Measurements from ENCODE around the gene IFNA16. TPM values are rescaled to one million over a fixed set of nuclear protein-coding genes. Genes with fewer than 3 reads are reported as not detected.
"Not testable (repeated sequence)": the region's sequence is repeated elsewhere in the genome, so short reads cannot be mapped to it uniquely, and the experiment has no call there.

The IFNA16 gene
- not detected for total RNA-seq

GRCh38 chr9:21217211-21217610 is at the start of gene IFNA16:
IFNA16 (minus strand) TSS chr9:21217311; CDS start chr9:21217305, 6 bp downstream.
- not testable (repeated sequence) for H3K27ac Mint-ChIP-seq

GRCh38 chr9:21265421-21266189 is 48.5 kb upstream of the IFNA16 start:
- Mint-ChIP-seq H3K4me3 (no peak overlapping the region), H3K4me1 (ENCODE audit: low read depth in 2 of 2) (no peaks in the 10 kb centered on the region), H3K36me3 (no peaks in the 10 kb centered on the region), H3K27me3 (peaks cover 17 to 19% of the 10 kb centered on the region in 2 donors), H3K27ac (no peak overlapping the region), H3K9me3 (no peaks in the 10 kb centered on the region)
- DNase-seq (ENCODE audit: low spot score) (no peak), ATAC-seq (no peak)

More at GRCh38 chr9:21217211-21217610, at the start of gene IFNA16:
- not testable (repeated sequence) for H3K4me1 Mint-ChIP-seq (ENCODE audit: low read depth in 2 of 2); H3K9me3 Mint-ChIP-seq; ATAC-seq; DNase-seq (ENCODE audit: low spot score); H3K4me3 Mint-ChIP-seq; H3K36me3 Mint-ChIP-seq
- peaks cover 27 to 49% of the 10 kb centered on the region in 2 donors for H3K27me3 Mint-ChIP-seq

- Mint-ChIP-seq H3K4me3 (peak overlapping the region; percentile 59), H3K27me3 (peaks cover 11 to 18% of the 10 kb centered on the region in 2 donors), H3K4me1 (ENCODE audit: low read depth in 2 of 2) (peaks cover 20 to 22% of the 10 kb centered on the region in 2 donors), H3K27ac (peak overlapping the region; percentile 20 to 34), H3K36me3 (no peaks in the 10 kb centered on the region), H3K9me3 (no peaks in the 10 kb centered on the region)
- ATAC-seq, result peak; percentile 83 to 87
- DNase-seq (ENCODE audit: low spot score), result peak; percentile 64
These were observed 38.6 kb upstream of the IFNA16 start for GRCh38 chr9:21255538-21256212.

- no peak for DNase-seq (ENCODE audit: low spot score)
- Mint-ChIP-seq H3K36me3 (no peaks in the 10 kb centered on the region), H3K4me1 (ENCODE audit: low read depth in 2 of 2) (peaks cover 20 to 22% of the 10 kb centered on the region in 2 donors), H3K4me3 (peak overlapping the region; percentile 71), H3K27ac (peak overlapping the region; percentile 1 to 43), H3K9me3 (no peaks in the 10 kb centered on the region), H3K27me3 (peaks cover 18 to 41% of the 10 kb centered on the region in 2 donors)
- peak; percentile 54 to 59 for ATAC-seq
These were observed 35.8 kb upstream of the IFNA16 start for GRCh38 chr9:21252721-21253547.

- no peak overlapping the region for H3K27ac Mint-ChIP-seq
- DNase-seq (ENCODE audit: low spot score) (no peak), ATAC-seq (no peak)
- no peaks in the 10 kb centered on the region for H3K9me3 Mint-ChIP-seq
- peaks cover 20 to 22% of the 10 kb centered on the region in 2 donors for H3K4me1 Mint-ChIP-seq (ENCODE audit: low read depth in 2 of 2)
- no peaks in the 10 kb centered on the region for H3K36me3 Mint-ChIP-seq
- peaks cover 18 to 41% of the 10 kb centered on the region in 2 donors for H3K27me3 Mint-ChIP-seq
- no peak overlapping the region for H3K4me3 Mint-ChIP-seq
These were observed 34.5 kb upstream of the IFNA16 start for GRCh38 chr9:21251638-21252037.

- peaks cover 16 to 18% of the 10 kb centered on the region in 2 donors for H3K4me1 Mint-ChIP-seq (ENCODE audit: low read depth in 2 of 2)
- no peaks in the 10 kb centered on the region for H3K9me3 Mint-ChIP-seq
- DNase-seq (ENCODE audit: low spot score), result no peak
- H3K4me3 Mint-ChIP-seq, result no peak overlapping the region
- H3K27ac Mint-ChIP-seq, result no peak overlapping the region
- no peak for ATAC-seq
- H3K27me3 Mint-ChIP-seq, result peaks cover 15 to 41% of the 10 kb centered on the region in 2 donors
- H3K36me3 Mint-ChIP-seq, result no peaks in the 10 kb centered on the region
These were observed 34.1 kb upstream of the IFNA16 start for GRCh38 chr9:21251190-21251589.

GRCh38 chr9:21244836-21245235 is 27.7 kb upstream of the IFNA16 start:
- peaks cover 20 to 38% of the 10 kb centered on the region in 2 donors for H3K27me3 Mint-ChIP-seq
- no peak for DNase-seq (ENCODE audit: low spot score)
- ATAC-seq, result no peak

GRCh38 chr9:21239911-21240310 is 22.8 kb upstream of the IFNA16 start, which contains the start of gene IFNA14:
IFNA14 (minus strand) TSS chr9:21240005; CDS start chr9:21239935, 70 bp downstream.
- DNase-seq (ENCODE audit: low spot score) (no peak), ATAC-seq (no peak)
- H3K9me3 Mint-ChIP-seq, result no peaks in the 10 kb centered on the region
- peaks cover 28 to 47% of the 10 kb centered on the region in 2 donors for H3K27me3 Mint-ChIP-seq
- H3K4me3 Mint-ChIP-seq, result no peak within 1 kb of the TSS
- no peak within 1 kb of the TSS for H3K27ac Mint-ChIP-seq
- no peaks in the 10 kb centered on the region for H3K36me3 Mint-ChIP-seq
- peaks cover 3 to 5% of the 10 kb centered on the region in 2 donors for H3K4me1 Mint-ChIP-seq (ENCODE audit: low read depth in 2 of 2)

More at GRCh38 chr9:21244836-21245235, 27.7 kb upstream of the IFNA16 start:
- no peak overlapping the region for H3K27ac Mint-ChIP-seq
- no peaks in the 10 kb centered on the region for H3K4me1 Mint-ChIP-seq (ENCODE audit: low read depth in 2 of 2)
- no peaks in the 10 kb centered on the region for H3K9me3 Mint-ChIP-seq
- no peaks in the 10 kb centered on the region for H3K36me3 Mint-ChIP-seq
- H3K4me3 Mint-ChIP-seq, result no peak overlapping the region

- not testable (repeated sequence) for H3K36me3 Mint-ChIP-seq; H3K4me1 Mint-ChIP-seq (ENCODE audit: low read depth in 2 of 2); ATAC-seq; H3K4me3 Mint-ChIP-seq; DNase-seq (ENCODE audit: low spot score); H3K9me3 Mint-ChIP-seq; H3K27ac Mint-ChIP-seq
- peaks cover 17 to 29% of the 10 kb centered on the region in 2 donors for H3K27me3 Mint-ChIP-seq
These were observed 19.2 kb upstream of the IFNA16 start for GRCh38 chr9:21236360-21236714.

GRCh38 chr9:21235468-21236359 is 18.6 kb upstream of the IFNA16 start:
- H3K9me3 Mint-ChIP-seq, H3K4me3 Mint-ChIP-seq, H3K27ac Mint-ChIP-seq: not testable (repeated sequence)

GRCh38 chr9:21234153-21234687 is 17.1 kb upstream of the IFNA16 start:
- no peaks in the 10 kb centered on the region for H3K9me3 Mint-ChIP-seq
- DNase-seq (ENCODE audit: low spot score), result no peak
- no peak overlapping the region for H3K27ac Mint-ChIP-seq
- ATAC-seq, result peak in 1 of 2 donors; percentile 28
- no peaks in the 10 kb centered on the region for H3K36me3 Mint-ChIP-seq
- H3K27me3 Mint-ChIP-seq, result peaks cover 15 to 22% of the 10 kb centered on the region in 2 donors
- H3K4me3 Mint-ChIP-seq, result no peak overlapping the region
- peaks cover 3 to 5% of the 10 kb centered on the region in 2 donors for H3K4me1 Mint-ChIP-seq (ENCODE audit: low read depth in 2 of 2)

More at GRCh38 chr9:21235468-21236359, 18.6 kb upstream of the IFNA16 start:
- not testable (repeated sequence) for H3K4me1 Mint-ChIP-seq (ENCODE audit: low read depth in 2 of 2); DNase-seq (ENCODE audit: low spot score); H3K36me3 Mint-ChIP-seq
- ATAC-seq, result peak in 1 of 2 donors; percentile 56
- H3K27me3 Mint-ChIP-seq, result peaks cover 17 to 28% of the 10 kb centered on the region in 2 donors

- Mint-ChIP-seq H3K27ac (no peak overlapping the region), H3K4me3 (no peak overlapping the region), H3K4me1 (ENCODE audit: low read depth in 2 of 2) (peaks cover 3 to 5% of the 10 kb centered on the region in 2 donors), H3K36me3 (no peaks in the 10 kb centered on the region), H3K27me3 (peaks cover 11 to 18% of the 10 kb centered on the region in 2 donors), H3K9me3 (no peaks in the 10 kb centered on the region)
- ATAC-seq (peak in 1 of 2 donors; percentile 20), DNase-seq (ENCODE audit: low spot score) (no peak)
These were observed 16.1 kb upstream of the IFNA16 start for GRCh38 chr9:21233258-21233657.
